B cell (primary cell): ENCODE results near the gene MPDZ. TPM values are rescaled to one million over a fixed set of nuclear protein-coding genes. Genes with fewer than 3 reads are reported as not detected.

Experiments
- ATAC-seq: fragments of 200-7000 bp; cut with Tn5 transposase; one replicate; pipeline ENCODE4 v1.10.0; 2021; ENCODE audit warnings: low read depth, mild to moderate bottlenecking, moderate number of reproducible peaks, moderate library complexity
- CTCF ChIA-PET: fragments of 350-600 bp; sonication (Branson Sonifier 250); formaldehyde crosslinking; loops from one replicate; lab custom pipeline; 2021; ENCODE audit warnings: antibody characterized with exemption, inconsistent platforms; lab: Charles Lee
- POLR2A ChIA-PET: fragments of 350-600 bp; sonication (Branson Sonifier 250); formaldehyde crosslinking; loops from one replicate; lab custom pipeline; 2021; ENCODE audit warnings: antibody characterized with exemption; lab: Charles Lee
- DNase-seq: peaks from one replicate; pipeline ENCODE4 v3.0.0; 2013
- H2AFZ ChIP-seq: 2 replicates; pipeline ENCODE4 v1.6.1; 2012; ENCODE audit warnings: mild to moderate bottlenecking, low read depth, low read length; ENCODE audit not compliant: insufficient read depth, poor library complexity, severe bottlenecking
- H3K27ac ChIP-seq, 2 donors: 1 replicate in 1 of 2; 2 replicates in 1 of 2; pipeline ENCODE4 v1.5.1; 2012 to 2013; ENCODE audit warnings: low read length in 2 of 2, mild to moderate bottlenecking in 2 of 2, moderate library complexity in 1 of 2
- H3K27me3 ChIP-seq, 4 experiments: fragments of 200-600 bp in 1 of 4; sonication (generic) in 1 of 4; replicated peaks in 1 of 4; 1 replicate in 2 of 4; 2 replicates in 2 of 4; pipeline versions ENCODE4 v1.6.1 to v1.7.0; 2013 to 2016; ENCODE audit warnings: low read length in 3 of 4, mild to moderate bottlenecking in 2 of 4, mixed read lengths in 1 of 4, moderate library complexity in 1 of 4; ENCODE audit not compliant: insufficient read depth in 4 of 4, control insufficient read depth in 3 of 4; ENCODE audit errors: control extremely low read depth in 1 of 4
- H3K36me3 ChIP-seq, 2 experiments: replicated peaks in 1 of 2; 1 replicate in 1 of 2; 2 replicates in 1 of 2; pipeline versions ENCODE4 v1.6.1 to v1.7.1; 2013; ENCODE audit warnings: low read length in 1 of 2; ENCODE audit not compliant: insufficient read depth in 2 of 2, control insufficient read depth in 1 of 2; ENCODE audit errors: control extremely low read depth in 1 of 2, extremely low read depth in 1 of 2
- H3K4me1 ChIP-seq, 2 donors: fragments of 200-600 bp in 1 of 2; sonication (generic) in 1 of 2; 1 replicate in 1 of 2; 2 replicates in 1 of 2; pipeline versions ENCODE4 v1.5.1 to v1.6.1; 2013 to 2017; ENCODE audit warnings: low read length in 2 of 2; ENCODE audit not compliant: control insufficient read depth in 2 of 2, insufficient read depth in 2 of 2
- H3K4me2 ChIP-seq: replicated peaks from 2 replicates; pipeline ENCODE3; 2012; ENCODE audit warnings: mild to moderate bottlenecking, low read depth, low read length; ENCODE audit not compliant: poor library complexity, severe bottlenecking
- H3K4me3 ChIP-seq, 5 experiments: fragments of 200-600 bp in 1 of 5; sonication (generic) in 1 of 5; 1 replicate in 3 of 5; 2 replicates in 2 of 5; pipeline versions ENCODE4 v1.5.1 to v1.7.0; 2011 to 2016; ENCODE audit warnings: low read length in 4 of 5, mild to moderate bottlenecking in 4 of 5, low read depth in 2 of 5, control low read depth in 1 of 5, moderate library complexity in 1 of 5; ENCODE audit not compliant: insufficient read depth in 1 of 5; ENCODE audit errors: control extremely low read depth in 1 of 5, extremely low read depth in 1 of 5
- H3K79me2 ChIP-seq: fragments of 200-600 bp; sonication (generic); one replicate; pipeline ENCODE4 v1.6.0; 2016; ENCODE audit warnings: low read length; ENCODE audit not compliant: control insufficient read depth, insufficient read depth
- H3K9ac ChIP-seq: fragments of 200-600 bp; sonication (generic); 2 replicates; pipeline ENCODE4 v1.6.1; 2017; ENCODE audit warnings: mild to moderate bottlenecking, low read length, moderate library complexity
- H3K9me3 ChIP-seq, 3 donors: one replicate each; pipeline versions ENCODE4 v1.6.1 to v1.7.1; 2013; ENCODE audit warnings: low read length in 2 of 3; ENCODE audit not compliant: control insufficient read depth in 2 of 3, insufficient read depth in 1 of 3; ENCODE audit errors: control extremely low read depth in 1 of 3
- H4K20me1 ChIP-seq: 2 replicates; pipeline ENCODE4 v1.6.0; 2012; ENCODE audit warnings: mild to moderate bottlenecking, low read length; ENCODE audit not compliant: insufficient read depth, control insufficient read depth, poor library complexity, severe bottlenecking
- H3K27ac Mint-ChIP-seq: one replicate; pipeline ENCODE4 v1.8.0; 2021; ENCODE audit warnings: mixed read lengths
- H3K27me3 Mint-ChIP-seq: one replicate; pipeline ENCODE4 v1.8.0; 2021; ENCODE audit warnings: mixed read lengths
- H3K4me1 Mint-ChIP-seq: one replicate; pipeline ENCODE4 v1.8.0; 2021; ENCODE audit warnings: mixed read lengths
- H3K4me3 Mint-ChIP-seq: one replicate; pipeline ENCODE4 v1.8.0; 2021; ENCODE audit warnings: mixed read lengths
- H3K9me3 Mint-ChIP-seq: one replicate; pipeline ENCODE4 v1.8.0; 2022; ENCODE audit warnings: mixed read lengths; ENCODE audit not compliant: insufficient read depth
- EZH2 ChIP-seq: IDR thresholded peaks from 2 replicates; pipeline ENCODE4 v1.6.1; 2012; ENCODE audit warnings: borderline replicate concordance, low read depth, mild to moderate bottlenecking, moderate library complexity, low read length; ENCODE audit not compliant: insufficient read depth, poor library complexity, severe bottlenecking
- WGBS: methylation state at CpG from one replicate; pipeline ENCODE4 v1.1.5; 2013; ENCODE audit warnings: missing lambda C conversion rate; ENCODE audit not compliant: insufficient coverage; 5-methylcytosine and 5-hydroxymethylcytosine counted together
- intact Hi-C: fragments of 100-400 bp; cut with micrococcal nuclease; formaldehyde crosslinking; loops from one replicate; pipeline ENCODE4 v1.10.0; 2022
- polyA plus RNA-seq: library from polyadenylated mRNA; depleted of rRNA; stranded (reverse); fragments of >200 nt; gene quantifications from 2 replicates; pipeline ENCODE4 v1.2.3, GENCODE V29; 2012
- total RNA-seq, 2 donors: library from RNA; stranded (reverse); fragments of 120-200 nt in 1 of 2; gene quantifications; 1 replicate in 1 of 2; 2 replicates in 1 of 2; pipeline versions ENCODE4 v1.2.3 to v1.2.4, GENCODE V29; 2013 to 2022
- TF ChIP-seq, protein P1 (sequence below): fragments of 200-600 bp; IDR thresholded peaks from one replicate; pipeline ENCODE4 v1.8.0; 2022; ENCODE audit warnings: antibody characterized with exemption, mild to moderate bottlenecking

The MPDZ gene
- total and polyA plus RNA-seq, 2 donors (not counting 1 experiment from before 2014, with no cell fraction given), result not detected

DNA sequence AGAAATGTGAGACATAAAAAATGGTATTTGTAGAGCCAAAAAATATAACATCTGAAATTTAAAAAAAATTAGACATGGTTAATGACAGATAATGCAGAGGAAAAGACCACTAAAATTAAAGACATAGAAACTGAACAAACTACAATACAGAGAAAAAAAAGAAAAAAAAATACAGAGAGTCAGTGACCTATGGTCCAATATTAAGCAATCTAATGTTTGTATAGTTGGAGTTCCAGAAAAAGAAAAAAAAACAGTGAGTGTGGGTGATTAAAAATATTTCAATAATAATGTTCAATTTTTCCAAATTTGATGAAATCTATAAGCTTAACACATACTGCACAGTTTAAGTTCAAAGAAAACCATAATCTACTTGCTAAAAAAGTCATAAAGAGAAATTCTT lies 207.6 kb downstream of the MPDZ start:
- Mint-ChIP-seq H3K4me3 (no peak overlapping the region), H3K27ac (no peak overlapping the region), H3K4me1 (no peaks in the 10 kb centered on the region), H3K9me3 (no peaks in the 10 kb centered on the region), H3K27me3 (no peaks in the 10 kb centered on the region)
- Histone ChIP-seq H2AFZ (no peak overlapping the region), H3K79me2 (no peaks in the 10 kb centered on the region), H3K27ac (no peak overlapping the region), H4K20me1 (no peaks in the 10 kb centered on the region), H3K4me2 (no peak overlapping the region), H3K27me3 (no peaks in the 10 kb centered on the region), H3K4me3 (no peak overlapping the region), H3K9ac (no peak overlapping the region), H3K4me1 (no peaks in the 10 kb centered on the region), H3K36me3 (no peaks in the 10 kb centered on the region), H3K9me3 (no peaks in the 10 kb centered on the region)
- no peak for DNase-seq
- no peak for TF ChIP-seq EZH2
- TF ChIP-seq, protein P1, sequence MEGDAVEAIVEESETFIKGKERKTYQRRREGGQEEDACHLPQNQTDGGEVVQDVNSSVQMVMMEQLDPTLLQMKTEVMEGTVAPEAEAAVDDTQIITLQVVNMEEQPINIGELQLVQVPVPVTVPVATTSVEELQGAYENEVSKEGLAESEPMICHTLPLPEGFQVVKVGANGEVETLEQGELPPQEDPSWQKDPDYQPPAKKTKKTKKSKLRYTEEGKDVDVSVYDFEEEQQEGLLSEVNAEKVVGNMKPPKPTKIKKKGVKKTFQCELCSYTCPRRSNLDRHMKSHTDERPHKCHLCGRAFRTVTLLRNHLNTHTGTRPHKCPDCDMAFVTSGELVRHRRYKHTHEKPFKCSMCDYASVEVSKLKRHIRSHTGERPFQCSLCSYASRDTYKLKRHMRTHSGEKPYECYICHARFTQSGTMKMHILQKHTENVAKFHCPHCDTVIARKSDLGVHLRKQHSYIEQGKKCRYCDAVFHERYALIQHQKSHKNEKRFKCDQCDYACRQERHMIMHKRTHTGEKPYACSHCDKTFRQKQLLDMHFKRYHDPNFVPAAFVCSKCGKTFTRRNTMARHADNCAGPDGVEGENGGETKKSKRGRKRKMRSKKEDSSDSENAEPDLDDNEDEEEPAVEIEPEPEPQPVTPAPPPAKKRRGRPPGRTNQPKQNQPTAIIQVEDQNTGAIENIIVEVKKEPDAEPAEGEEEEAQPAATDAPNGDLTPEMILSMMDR, result no peak
- ATAC-seq, result no peak
- intact Hi-C loops, result no loop called here
- ChIA-PET POLR2A (no interaction called here), CTCF (no interaction called here)

DNA sequence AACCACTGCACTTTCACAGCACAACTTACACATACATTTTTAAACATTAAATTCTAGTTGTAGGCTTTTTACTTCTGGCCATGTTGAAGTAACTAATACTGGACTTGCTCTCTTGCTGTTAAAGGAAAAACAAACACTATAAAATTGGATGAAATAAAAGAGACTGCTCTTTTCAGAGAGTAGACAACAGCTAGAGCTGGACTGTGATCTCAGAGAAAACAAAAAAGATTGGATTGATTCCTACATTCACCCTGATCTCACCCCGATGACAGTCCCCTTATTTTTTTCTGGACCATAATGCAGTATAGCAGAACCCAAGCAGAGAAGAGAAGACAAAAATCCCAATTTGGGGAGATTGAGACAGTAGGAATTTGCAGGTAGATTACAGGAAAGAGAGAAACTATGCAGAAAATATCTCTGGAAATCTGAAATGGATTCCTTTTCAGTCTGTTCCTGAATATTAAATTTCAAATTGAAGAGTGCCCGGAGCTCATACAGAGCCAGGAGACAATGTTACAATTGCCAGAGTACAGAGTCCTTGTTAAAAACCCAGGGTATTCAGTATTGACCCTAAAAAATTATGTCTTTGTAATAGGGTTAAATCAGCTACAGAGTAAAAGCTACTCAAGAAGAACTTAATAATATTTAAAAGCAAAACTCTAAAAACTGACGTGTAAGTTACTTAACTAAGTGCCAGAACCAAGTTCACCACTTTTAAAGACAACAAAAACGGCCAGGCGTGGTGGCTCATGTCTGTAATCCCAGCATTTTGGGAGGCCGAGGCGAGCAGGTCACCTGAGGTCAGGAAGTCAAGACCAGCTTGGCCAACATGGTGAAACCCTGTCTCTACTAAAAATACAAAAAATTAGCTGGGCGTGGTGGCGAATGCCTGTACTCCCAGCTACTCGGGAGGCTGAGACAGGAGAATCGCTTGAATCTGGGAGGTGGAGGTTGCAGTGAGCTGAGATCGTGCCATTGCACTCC lies 208.6 kb downstream of the MPDZ start:
- H3K4me2 ChIP-seq, result no peak overlapping the region
- 95% methylated on average over 6 of the region's 12 CpGs for WGBS
- POLR2A ChIA-PET, result no interaction called here
- H2AFZ ChIP-seq, result no peak overlapping the region
- no peaks in the 10 kb centered on the region for H3K27me3 ChIP-seq
- H3K4me3 ChIP-seq, result no peak overlapping the region
- H3K4me3 Mint-ChIP-seq, result no peak overlapping the region
- H3K9ac ChIP-seq, result no peak overlapping the region
- ATAC-seq (no peak), DNase-seq (no peak)
- no peaks in the 10 kb centered on the region for H3K9me3 Mint-ChIP-seq
- no peak overlapping the region for H3K27ac ChIP-seq
- no peaks in the 10 kb centered on the region for H3K79me2 ChIP-seq
- CTCF ChIA-PET, result no interaction called here
- no peaks in the 10 kb centered on the region for H4K20me1 ChIP-seq
- no peaks in the 10 kb centered on the region for H3K4me1 ChIP-seq
- no peak for TF ChIP-seq EZH2
- TF ChIP-seq, protein P1, result no peak
- no peaks in the 10 kb centered on the region for H3K4me1 Mint-ChIP-seq
- H3K27ac Mint-ChIP-seq, result no peak overlapping the region
- no peaks in the 10 kb centered on the region for H3K9me3 ChIP-seq
- intact Hi-C loops, result no loop called here
- no peaks in the 10 kb centered on the region for H3K36me3 ChIP-seq
- no peaks in the 10 kb centered on the region for H3K27me3 Mint-ChIP-seq
